ENCODE results near the gene PPRC1.

The PPRC1 gene

GRCh38 chr10:102147561-102147960 lies 14.7 kb downstream of the PPRC1 start:
- no peak for DNase-seq

GRCh38 chr10:102148275-102148674 lies 15.4 kb downstream of the PPRC1 start:
- DNase-seq: no peak

GRCh38 chr10:102150970-102151773 lies 18.3 kb downstream of the PPRC1 start:
- peak; percentile 64 for DNase-seq

GRCh38 chr10:102151774-102152544 lies 19.1 kb downstream of the PPRC1 start, which contains the start of gene NOLC1:
Gene NOLC1 (plus strand): TSS chr10:102152389. CDS start chr10:102152411, 22 bp downstream.
- peak; percentile 100 for DNase-seq

- no peak for DNase-seq
Observed at GRCh38 chr10:102152545-102152890, 19.7 kb downstream of the PPRC1 start.

GRCh38 chr10:102153093-102153620 lies 20.3 kb downstream of the PPRC1 start:
- no peak for DNase-seq

- DNase-seq: no peak
Observed at GRCh38 chr10:102154466-102155116, 21.8 kb downstream of the PPRC1 start.

- DNase-seq: no peak
Observed at GRCh38 chr10:102157224-102157623, 24.4 kb downstream of the PPRC1 start.

- DNase-seq: no peak
Observed at GRCh38 chr10:102159051-102159597, 26.3 kb downstream of the PPRC1 start.

- DNase-seq: no peak
Observed at GRCh38 chr10:102159831-102160230, 27.0 kb downstream of the PPRC1 start.

GRCh38 chr10:102163342-102163989 lies 30.6 kb downstream of the PPRC1 start:
- peak; percentile 21 for DNase-seq

- no peak for DNase-seq
Observed at GRCh38 chr10:102167861-102168260, 35.0 kb downstream of the PPRC1 start.

GRCh38 chr10:102170602-102171001 lies 37.8 kb downstream of the PPRC1 start:
- DNase-seq: no peak

- DNase-seq: no peak
Observed at GRCh38 chr10:102172288-102172687, 39.4 kb downstream of the PPRC1 start.

- DNase-seq: no peak
Observed at GRCh38 chr10:102175415-102175814, 42.6 kb downstream of the PPRC1 start.

- DNase-seq: no peak
Observed at GRCh38 chr10:102184606-102185005, 51.8 kb downstream of the PPRC1 start.

- no peak for DNase-seq
Observed at GRCh38 chr10:102185272-102185671, 52.4 kb downstream of the PPRC1 start.

GRCh38 chr10:102185811-102186527 lies 53.1 kb downstream of the PPRC1 start:
- no peak for DNase-seq

GRCh38 chr10:102188298-102188940 lies 55.6 kb downstream of the PPRC1 start:
- no peak for DNase-seq

GRCh38 chr10:102188941-102189898 lies 56.4 kb downstream of the PPRC1 start:
- DNase-seq: peak; percentile 56
